Esophagus (tissue), 2 donors: Measurements from ENCODE around the gene TMCC3. TPM values are rescaled to one million over a fixed set of nuclear protein-coding genes. Genes with fewer than 3 reads are reported as not detected.

Experiments
- H3K27ac ChIP-seq, 2 donors: one replicate each; pipeline ENCODE4 v1.5.1; 2013; ENCODE audit warnings: low read depth in 2 of 2, mild to moderate bottlenecking in 2 of 2, inconsistent platforms in 1 of 2, low read length in 1 of 2, moderate library complexity in 1 of 2
- H3K27me3 ChIP-seq, 2 donors: one replicate each; pipeline ENCODE4 v1.6.1; 2013; ENCODE audit warnings: low read length in 2 of 2, control low read depth in 1 of 2, mild to moderate bottlenecking in 1 of 2; ENCODE audit not compliant: insufficient read depth in 2 of 2, control insufficient read depth in 1 of 2
- H3K36me3 ChIP-seq, 2 donors: one replicate each; pipeline ENCODE4 v1.6.1; 2013; ENCODE audit warnings: low read length in 1 of 2; ENCODE audit not compliant: control insufficient read depth in 2 of 2, insufficient read depth in 2 of 2
- H3K4me1 ChIP-seq, 2 donors: one replicate each; pipeline ENCODE4 v1.6.1; 2013; ENCODE audit warnings: low read length in 1 of 2; ENCODE audit not compliant: control insufficient read depth in 2 of 2, insufficient read depth in 2 of 2
- H3K4me3 ChIP-seq, 2 donors: one replicate each; pipeline ENCODE4 v1.5.1; 2013; ENCODE audit warnings: low read length in 2 of 2, mild to moderate bottlenecking in 2 of 2, low read depth in 1 of 2, moderate library complexity in 1 of 2
- H3K9me3 ChIP-seq, 2 donors: one replicate each; pipeline ENCODE4 v1.6.1; 2013; ENCODE audit warnings: mild to moderate bottlenecking in 2 of 2, low read depth in 1 of 2, low read length in 1 of 2, moderate library complexity in 1 of 2; ENCODE audit not compliant: control insufficient read depth in 2 of 2, insufficient read depth in 1 of 2
- WGBS, 2 donors: extraction: QIAGEN DNeasy Blood & Tissue Kit; methylation state at CpG; one replicate each; pipeline ENCODE4 v1.1.7; 2013; 5-methylcytosine and 5-hydroxymethylcytosine counted together
- polyA plus RNA-seq, 2 donors: library from polyadenylated mRNA; stranded (reverse); fragments of 200-250 nt; gene quantifications; one replicate each; pipeline ENCODE4 v1.2.3, GENCODE V29; 2013
- donor health status: healthy with polysubstance abuse.
- donor health status: Bipolar disorder and iron deficiency.

TMCC3 gene
- polyA plus RNA-seq, 2 donors = 2.5 to 3.0 TPM

- WGBS, 2 donors = 79 to 81% methylated on average over 10 of the region's 10 CpGs
- Histone ChIP-seq H3K4me3 (no peak overlapping the region), H3K27ac (no peak overlapping the region), H3K36me3 (no peaks in the 10 kb centered on the region), H3K27me3 (no peaks in the 10 kb centered on the region), H3K4me1 (no peaks in the 10 kb centered on the region), H3K9me3 (no peaks in the 10 kb centered on the region)
Observed at GRCh38 chr12:94640134-94640928, 10.0 kb downstream of the TMCC3 start.

GRCh38 chr12:94638521-94638920, 11.8 kb downstream of the TMCC3 start:
- WGBS, 2 donors = 82 to 88% methylated on average over 1 of the region's 1 CpG
- Histone ChIP-seq H3K27me3 (no peaks in the 10 kb centered on the region), H3K4me3 (no peak overlapping the region), H3K36me3 (no peaks in the 10 kb centered on the region), H3K4me1 (no peaks in the 10 kb centered on the region), H3K9me3 (no peaks in the 10 kb centered on the region), H3K27ac (no peak overlapping the region)

GRCh38 chr12:94637390-94638113, 12.8 kb downstream of the TMCC3 start:
- no peaks in the 10 kb centered on the region for H3K27me3 ChIP-seq
- H3K4me3 ChIP-seq = no peak overlapping the region
- 96% methylated on average over 4 of the region's 4 CpGs for WGBS, 2 donors
- H3K9me3 ChIP-seq = no peaks in the 10 kb centered on the region
- H3K27ac ChIP-seq = no peak overlapping the region
- no peaks in the 10 kb centered on the region for H3K4me1 ChIP-seq
- no peaks in the 10 kb centered on the region for H3K36me3 ChIP-seq

- WGBS, 2 donors = 76 to 79% methylated on average over 3 of the region's 3 CpGs
- no peaks in the 10 kb centered on the region for H3K4me1 ChIP-seq
- H3K27ac ChIP-seq = no peak overlapping the region
- no peaks in the 10 kb centered on the region for H3K9me3 ChIP-seq
- no peak overlapping the region for H3K4me3 ChIP-seq
- no peaks in the 10 kb centered on the region for H3K36me3 ChIP-seq
- H3K27me3 ChIP-seq = no peaks in the 10 kb centered on the region
Observed at GRCh38 chr12:94636462-94637085, 13.8 kb downstream of the TMCC3 start.

GRCh38 chr12:94634717-94635116, 15.6 kb downstream of the TMCC3 start:
- Histone ChIP-seq H3K4me1 (no peaks in the 10 kb centered on the region), H3K27ac (no peak overlapping the region), H3K9me3 (no peaks in the 10 kb centered on the region), H3K27me3 (no peaks in the 10 kb centered on the region), H3K4me3 (no peak overlapping the region), H3K36me3 (no peaks in the 10 kb centered on the region)
- 78 to 96% methylated on average over 2 of the region's 2 CpGs for WGBS, 2 donors

GRCh38 chr12:94633401-94633800, 17.0 kb downstream of the TMCC3 start:
- Histone ChIP-seq H3K36me3 (no peaks in the 10 kb centered on the region), H3K4me1 (no peaks in the 10 kb centered on the region), H3K27me3 (no peaks in the 10 kb centered on the region), H3K4me3 (no peak overlapping the region), H3K27ac (no peak overlapping the region), H3K9me3 (no peaks in the 10 kb centered on the region)
- 94% methylated on average over 1 of the region's 1 CpG for WGBS, 2 donors

GRCh38 chr12:94631058-94631457, 19.3 kb downstream of the TMCC3 start:
- no peaks in the 10 kb centered on the region for H3K27me3 ChIP-seq
- no peaks in the 10 kb centered on the region for H3K4me1 ChIP-seq
- H3K9me3 ChIP-seq = no peaks in the 10 kb centered on the region
- H3K4me3 ChIP-seq = no peak overlapping the region
- no peaks in the 10 kb centered on the region for H3K36me3 ChIP-seq
- H3K27ac ChIP-seq = no peak overlapping the region
- WGBS, 2 donors = 78 to 79% methylated on average over 3 of the region's 3 CpGs

GRCh38 chr12:94628819-94629472, 21.4 kb downstream of the TMCC3 start:
- WGBS, 2 donors = 95% methylated on average over 6 of the region's 6 CpGs
- H3K27me3 ChIP-seq = no peaks in the 10 kb centered on the region

GRCh38 chr12:94628369-94628768, 22.0 kb downstream of the TMCC3 start:
- Histone ChIP-seq H3K4me1 (no peaks in the 10 kb centered on the region), H3K27me3 (no peaks in the 10 kb centered on the region), H3K4me3 (no peak overlapping the region), H3K27ac (no peak overlapping the region), H3K36me3 (no peaks in the 10 kb centered on the region), H3K9me3 (no peaks in the 10 kb centered on the region)
- WGBS, 2 donors = 94 to 95% methylated on average over 4 of the region's 4 CpGs

More at GRCh38 chr12:94628819-94629472, 21.4 kb downstream of the TMCC3 start:
- H3K4me1 ChIP-seq = no peaks in the 10 kb centered on the region
- H3K27ac ChIP-seq = no peak overlapping the region
- no peaks in the 10 kb centered on the region for H3K36me3 ChIP-seq
- no peak overlapping the region for H3K4me3 ChIP-seq
- no peaks in the 10 kb centered on the region for H3K9me3 ChIP-seq
